Activated CD8-positive, alpha-beta memory T cell treated with anti-CD3 and anti-CD28 coated beads for 4 hours (primary cell): Measurements from ENCODE around the gene B3GNT4.
"Not testable (repeated sequence)": the region's sequence is repeated elsewhere in the genome, so short reads cannot be mapped to it uniquely, and the experiment has no call there.

Experiments used
- DNase-seq, 2 donors: peaks; one replicate each; pipeline ENCODE4 v3.0.0-alpha.2; 2020; ENCODE audit warnings: low read depth in 2 of 2

B3GNT4 gene

GRCh38 chr12:122187466-122187865 is 16.0 kb upstream of the B3GNT4 start:
- no peak for DNase-seq

- DNase-seq: no peak
These were observed 13.7 kb upstream of the B3GNT4 start for GRCh38 chr12:122189626-122190475.

DNA sequence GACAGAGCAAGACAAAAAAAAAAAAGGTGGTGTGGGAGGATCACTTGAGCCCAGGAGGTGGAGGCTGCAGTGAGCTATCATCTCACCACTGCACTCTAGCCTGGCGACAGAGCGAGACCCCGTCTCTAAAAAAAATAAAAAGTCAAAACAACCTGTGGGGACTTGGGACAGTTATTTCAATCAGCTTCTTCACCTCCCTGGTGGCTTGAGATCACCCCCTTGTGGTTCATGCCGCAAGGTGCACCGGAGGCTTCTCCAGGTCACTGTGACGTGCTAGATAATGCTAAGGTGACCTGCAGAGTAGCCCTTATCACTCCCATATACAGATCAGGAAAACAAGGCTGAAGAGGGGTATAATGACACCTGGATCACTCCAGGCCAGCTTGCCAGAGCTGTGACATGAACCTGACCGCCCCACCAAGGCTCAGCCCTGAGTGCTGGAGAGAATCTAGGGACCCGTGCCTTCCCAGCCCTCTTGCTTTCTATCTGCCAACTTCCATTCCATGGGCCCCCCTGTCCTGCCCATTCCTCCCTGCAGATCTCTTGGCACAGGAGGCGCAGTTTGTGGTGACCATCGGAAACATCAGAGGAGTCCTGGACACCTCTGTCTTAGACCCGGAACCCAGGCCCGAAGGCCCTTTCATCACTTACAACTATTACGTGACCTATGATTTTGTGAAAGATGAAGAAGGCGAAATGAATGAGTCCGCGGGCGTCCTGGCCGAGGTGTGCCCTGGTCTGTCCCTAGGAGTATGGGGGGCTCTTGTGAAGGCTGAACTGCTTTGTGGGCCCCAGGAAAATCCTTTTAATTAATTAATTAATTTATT is 12.5 kb upstream of the B3GNT4 start:
- peak; percentile 35 to 39 for DNase-seq

DNA sequence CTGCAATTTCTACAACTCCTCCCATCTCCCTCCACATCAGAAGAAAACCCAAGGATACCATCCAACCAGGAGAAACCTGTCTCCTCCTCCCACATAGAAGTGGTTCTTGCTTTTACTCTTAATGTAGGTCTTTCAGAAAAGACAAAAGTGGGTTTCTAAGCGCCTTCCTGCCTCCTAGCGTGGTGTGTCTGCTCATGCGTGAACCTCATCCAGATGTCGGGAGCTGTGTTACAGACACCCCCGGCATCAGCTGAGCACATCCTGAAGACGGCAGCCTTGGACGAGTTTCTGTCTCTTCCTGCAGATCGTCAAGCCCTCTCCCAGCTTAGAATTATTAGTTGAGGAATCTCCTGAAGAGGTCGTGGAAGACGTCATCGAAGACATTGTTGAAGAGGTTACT is 11.1 kb upstream of the B3GNT4 start:
- no peak for DNase-seq

GRCh38 chr12:122194804-122195203 is 8.7 kb upstream of the B3GNT4 start:
- DNase-seq: no peak

- DNase-seq: no peak
These were observed 8.1 kb upstream of the B3GNT4 start for GRCh38 chr12:122195405-122195804.

DNA sequence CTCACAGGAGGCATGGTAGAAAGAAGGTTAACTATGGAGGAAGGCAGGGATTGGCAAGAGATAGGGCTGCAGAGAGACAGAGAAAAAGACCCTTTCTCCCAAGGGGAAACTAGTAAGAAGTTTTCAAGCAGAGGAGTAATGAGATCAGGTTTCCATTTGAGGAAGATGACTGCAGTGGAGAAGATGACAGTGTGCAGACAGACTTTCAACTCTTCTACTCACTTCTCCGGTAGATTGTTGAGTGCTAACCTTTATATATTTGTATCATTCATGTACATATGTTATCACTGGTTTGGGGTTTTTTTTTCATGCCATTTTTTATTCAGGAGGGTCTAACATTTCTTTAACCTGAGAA is 5.9 kb upstream of the B3GNT4 start:
- DNase-seq: no peak

- DNase-seq: no peak
These were observed 3.8 kb upstream of the B3GNT4 start for GRCh38 chr12:122199484-122200355.

DNA sequence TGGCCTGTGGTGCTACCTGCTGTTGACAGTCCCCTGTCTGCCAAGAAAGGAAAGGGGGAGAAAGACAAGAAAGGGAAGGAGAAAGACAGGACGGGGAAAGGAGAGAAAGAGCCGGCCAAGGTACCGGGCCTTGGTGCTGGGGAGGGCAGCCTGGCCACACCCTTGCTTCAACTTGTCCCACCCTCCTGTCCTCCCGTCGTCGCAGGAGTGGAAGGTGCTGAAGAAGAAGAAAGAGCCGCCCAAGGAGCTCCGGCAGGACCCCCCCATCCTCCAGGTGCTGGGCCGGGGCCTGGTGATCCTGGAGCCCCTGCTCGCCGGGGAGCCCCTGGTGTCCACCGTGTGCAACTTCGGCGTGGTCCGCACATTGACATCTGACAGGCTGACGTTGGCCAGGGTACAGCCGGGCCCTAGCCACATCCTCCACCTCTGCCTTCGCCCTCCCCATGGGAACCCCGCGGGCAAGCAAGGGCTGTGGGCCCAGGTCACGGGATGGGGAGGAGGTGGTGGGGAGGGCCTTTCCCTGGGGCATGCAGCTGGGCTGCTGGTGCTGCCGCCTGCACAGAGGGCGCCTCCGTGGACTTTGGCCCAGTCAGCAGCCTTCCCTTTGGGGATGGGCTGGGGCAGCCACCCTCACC is 2.9 kb upstream of the B3GNT4 start:
- no peak for DNase-seq

DNA sequence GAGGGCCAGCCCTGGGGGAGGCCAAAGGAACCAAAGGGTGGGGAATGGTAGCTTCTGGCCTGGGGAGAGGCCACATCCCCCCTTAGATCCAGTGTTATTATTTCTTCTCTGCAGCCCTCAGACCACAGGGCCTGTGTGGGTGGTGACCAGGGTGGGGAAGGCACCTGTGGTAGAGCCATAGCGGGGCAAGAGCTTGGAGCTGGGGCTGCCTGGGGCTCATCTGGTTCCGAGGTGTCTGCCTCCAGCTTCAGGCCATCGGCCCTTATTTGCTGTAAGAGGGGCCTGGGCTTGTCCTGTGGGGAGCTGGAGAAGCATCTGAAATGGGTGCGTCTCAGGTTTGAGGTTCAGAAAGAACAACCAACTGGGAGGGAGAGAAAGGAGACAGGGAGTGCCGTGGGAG is 2.1 kb upstream of the B3GNT4 start:
- no peak for DNase-seq

- DNase-seq: no peak
These were observed 1.5 kb upstream of the B3GNT4 start for GRCh38 chr12:122202017-122202416.

- DNase-seq: not testable (repeated sequence)
These were observed 698 bp upstream of the B3GNT4 start for GRCh38 chr12:122202811-122203210.

- no peak for DNase-seq
These were observed 901 bp downstream of the B3GNT4 start for GRCh38 chr12:122204167-122205052.

GRCh38 chr12:122205053-122205925 is 1.8 kb downstream of the B3GNT4 start:
- DNase-seq: no peak

GRCh38 chr12:122206111-122206881 is 2.8 kb downstream of the B3GNT4 start:
- DNase-seq: no peak

GRCh38 chr12:122206976-122207375 is 3.5 kb downstream of the B3GNT4 start:
- no peak for DNase-seq

- DNase-seq: no peak
These were observed 3.9 kb downstream of the B3GNT4 start for GRCh38 chr12:122207391-122207790.

GRCh38 chr12:122208073-122208820 is 4.7 kb downstream of the B3GNT4 start:
- DNase-seq: no peak
